HT-29 (cell line): Measurements from ENCODE around the gene NKIRAS2. TPM values are rescaled to one million over a fixed set of nuclear protein-coding genes. Genes with fewer than 3 reads are reported as not detected.
"Not testable (repeated sequence)": the region's sequence is repeated elsewhere in the genome, so short reads cannot be mapped to it uniquely, and the experiment has no call there.

Experiments used
- DNase-seq: peaks from one replicate; pipeline ENCODE4 v3.0.0-alpha.2; 2015; ENCODE audit warnings: low spot score
- total RNA-seq: library from RNA; depleted of rRNA; stranded (reverse); fragments of >200 nt; shearing (Covaris generic); gene quantifications from 2 replicates; pipeline ENCODE4 v1.2.3, GENCODE V29; 2014

NKIRAS2 gene
- total RNA-seq, 1 experiment from 2014 or later: 50.1 TPM

DNA sequence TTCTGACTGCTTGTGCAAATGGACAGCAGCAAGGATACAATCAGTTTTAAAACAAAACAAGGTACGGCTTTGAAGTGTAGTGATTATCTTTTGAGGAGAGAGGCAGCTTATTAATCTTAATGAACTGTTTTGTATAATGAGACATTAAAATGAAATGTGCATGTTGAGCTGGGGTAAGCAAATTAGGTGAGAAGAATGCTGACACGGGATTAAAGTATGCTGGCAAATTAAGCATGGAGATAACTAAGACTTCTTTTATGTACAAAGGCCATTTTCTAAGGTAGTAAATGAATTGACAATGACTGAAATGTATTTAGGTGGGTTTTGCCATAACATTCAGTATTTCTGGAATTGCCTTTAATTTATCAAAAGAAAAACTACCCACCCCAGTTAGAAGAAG is 21.4 kb upstream of the NKIRAS2 start:
- DNase-seq: no peak

DNA sequence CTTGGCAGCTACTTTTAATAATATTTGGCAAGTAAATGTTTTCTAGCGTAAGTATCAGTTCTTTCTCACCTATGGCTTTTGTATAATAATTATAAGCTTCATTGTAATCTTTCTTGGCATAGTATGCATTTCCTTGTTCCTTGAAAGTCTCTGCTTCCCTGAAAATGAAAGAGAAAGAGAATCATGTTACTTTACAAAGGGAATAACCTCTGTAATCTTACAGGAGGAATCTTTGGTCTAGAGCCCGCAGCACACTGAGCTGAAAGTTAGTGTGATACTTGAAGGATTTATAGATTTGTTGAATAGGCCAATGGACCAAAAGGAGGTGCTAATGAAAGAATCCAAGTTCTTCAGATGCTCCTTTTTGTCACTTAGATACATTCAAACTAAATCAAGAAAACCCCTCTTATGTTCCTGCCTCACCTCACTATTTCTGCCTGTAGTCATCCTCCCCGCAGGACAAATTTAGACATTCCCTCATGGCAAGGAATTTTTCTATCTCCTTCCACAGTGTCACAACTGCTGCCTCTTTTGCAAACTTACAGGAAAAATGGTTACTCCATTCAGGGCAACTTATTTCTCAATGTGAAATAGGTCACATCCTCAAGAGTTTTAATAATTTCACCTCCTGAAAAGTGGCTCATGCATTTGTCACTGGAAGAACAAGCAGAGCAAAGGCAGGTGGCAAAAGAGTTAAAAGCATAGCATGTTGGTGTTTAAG is 19.3 kb upstream of the NKIRAS2 start:
- no peak for DNase-seq

DNA sequence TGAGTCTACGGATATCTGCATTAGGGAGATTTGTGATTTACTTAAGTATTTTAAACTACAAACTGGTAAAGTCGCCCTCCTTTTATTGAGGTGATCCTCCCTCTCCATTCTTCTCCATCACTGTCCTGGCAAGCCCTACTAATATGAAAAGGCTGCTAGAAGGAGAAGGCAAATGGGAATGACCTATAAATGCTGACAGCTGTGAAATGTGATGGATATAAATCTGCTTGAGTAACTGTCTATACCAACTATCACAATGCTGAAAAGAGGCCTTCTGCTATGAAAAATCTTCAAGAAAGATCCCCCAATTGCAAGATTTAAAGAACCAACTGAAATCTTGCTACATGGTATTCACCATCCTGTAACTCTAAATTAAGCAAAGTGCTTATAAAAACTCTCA is 18.2 kb upstream of the NKIRAS2 start:
- DNase-seq: no peak

DNA sequence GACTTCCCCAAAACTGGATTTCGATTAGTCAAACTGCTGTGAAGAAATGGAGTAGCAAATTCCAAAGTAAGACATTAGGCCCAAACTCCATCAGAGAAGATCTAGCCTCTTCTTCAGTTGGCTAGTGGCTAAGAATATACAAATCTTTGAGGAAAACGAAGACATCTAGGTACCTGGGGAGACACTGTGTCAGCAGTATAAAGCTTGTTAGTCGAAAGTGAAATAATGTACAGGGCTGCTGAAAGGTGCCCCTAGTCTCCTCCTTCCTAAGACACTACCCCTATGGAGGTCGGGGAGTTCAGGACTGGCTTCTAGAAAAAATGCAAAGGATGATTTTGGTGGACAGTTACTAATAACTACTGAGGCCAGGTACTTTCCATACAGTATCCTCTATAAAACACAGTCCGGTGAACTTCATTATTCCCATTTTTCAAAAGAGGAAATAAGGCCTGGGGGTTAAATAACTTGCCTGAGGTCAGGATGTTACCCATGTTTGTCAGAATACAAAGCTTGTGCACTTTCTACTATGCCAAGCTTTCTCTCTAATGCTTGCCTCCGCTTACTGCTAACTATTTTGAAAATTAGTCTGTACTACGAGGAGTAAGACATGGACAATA is 17.6 kb upstream of the NKIRAS2 start:
- no peak for DNase-seq

DNA sequence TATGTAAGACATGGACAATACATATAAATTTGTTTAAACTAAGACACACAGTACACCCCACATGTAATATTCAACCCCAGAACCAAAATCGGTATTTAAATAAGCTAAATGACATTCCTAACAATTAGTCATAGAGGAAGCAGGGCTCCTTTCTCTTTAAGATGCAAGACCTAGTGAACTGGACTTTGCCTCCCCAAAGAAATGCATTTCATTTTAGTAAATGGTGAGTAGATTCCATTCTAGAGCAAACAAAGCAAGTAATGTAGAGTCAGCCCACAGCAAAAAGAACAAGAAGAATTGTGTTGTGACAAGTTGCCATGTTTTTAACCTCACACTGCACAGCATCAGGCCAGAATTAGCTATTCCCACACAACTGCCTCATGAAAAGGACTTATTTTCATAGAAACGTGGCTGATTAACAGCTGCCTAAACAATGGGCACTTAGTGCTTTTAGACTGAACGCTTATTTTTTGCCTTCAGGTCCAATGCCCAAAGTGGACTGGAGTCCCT is 17.0 kb upstream of the NKIRAS2 start:
- peak; percentile 50 for DNase-seq

DNA sequence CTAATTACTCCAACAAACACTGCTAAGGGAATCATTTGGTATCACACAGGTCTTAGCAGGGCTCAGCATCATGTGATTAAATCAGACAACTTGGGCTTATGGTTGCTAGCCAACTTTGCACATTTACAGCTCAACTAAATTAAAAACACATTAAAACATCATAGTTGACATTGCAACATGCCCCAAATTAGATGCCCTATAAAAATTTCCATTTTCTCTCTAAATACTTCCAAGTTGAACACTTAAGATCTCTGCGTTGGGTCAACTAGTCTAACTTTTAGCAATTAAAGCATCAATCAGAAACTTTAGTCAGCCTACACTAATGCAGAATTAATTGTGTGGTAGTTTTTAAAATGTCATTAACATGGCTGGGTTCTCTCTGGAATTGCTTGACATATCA is 14.7 kb upstream of the NKIRAS2 start:
- DNase-seq: no peak

DNA sequence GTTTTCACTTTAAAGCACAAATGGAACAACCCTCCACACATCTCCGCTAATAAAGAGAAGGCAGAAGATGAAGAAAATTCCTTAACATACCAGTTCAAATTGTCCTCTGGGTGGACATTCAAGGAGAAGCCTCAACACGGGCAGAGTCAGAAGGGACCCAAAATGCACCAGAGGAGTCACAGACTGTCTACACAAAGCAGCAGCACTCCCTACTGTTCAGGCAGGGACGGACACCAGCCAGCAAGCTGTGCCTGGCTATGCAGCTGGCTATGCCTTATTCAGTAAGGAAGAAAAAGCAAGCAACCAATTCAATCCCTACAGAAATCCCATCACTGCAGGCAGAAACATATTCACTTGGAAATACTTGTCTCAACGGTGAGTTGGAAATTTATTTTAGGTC is 10.7 kb upstream of the NKIRAS2 start:
- no peak for DNase-seq

DNA sequence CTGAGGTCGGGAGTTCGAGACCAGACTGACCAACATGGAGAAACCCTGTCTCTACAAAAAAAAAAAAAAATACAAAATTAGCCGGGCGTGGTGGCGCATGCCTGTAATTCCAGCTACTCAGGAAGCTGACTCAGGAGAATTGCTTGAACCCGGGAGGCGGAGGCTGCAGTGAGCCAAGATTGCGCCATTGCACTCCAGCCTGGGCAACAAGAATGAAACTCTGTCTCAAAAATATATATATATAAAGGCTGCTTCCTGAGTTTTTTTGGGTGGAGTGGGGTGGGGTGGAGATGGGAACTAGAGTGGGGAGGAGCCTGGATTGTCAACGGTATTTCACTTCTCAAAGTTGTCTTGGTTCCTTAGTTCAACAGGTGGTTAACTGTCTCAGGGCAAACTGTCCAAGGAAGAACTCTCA is 9.6 kb upstream of the NKIRAS2 start:
- DNase-seq: not testable (repeated sequence)

DNA sequence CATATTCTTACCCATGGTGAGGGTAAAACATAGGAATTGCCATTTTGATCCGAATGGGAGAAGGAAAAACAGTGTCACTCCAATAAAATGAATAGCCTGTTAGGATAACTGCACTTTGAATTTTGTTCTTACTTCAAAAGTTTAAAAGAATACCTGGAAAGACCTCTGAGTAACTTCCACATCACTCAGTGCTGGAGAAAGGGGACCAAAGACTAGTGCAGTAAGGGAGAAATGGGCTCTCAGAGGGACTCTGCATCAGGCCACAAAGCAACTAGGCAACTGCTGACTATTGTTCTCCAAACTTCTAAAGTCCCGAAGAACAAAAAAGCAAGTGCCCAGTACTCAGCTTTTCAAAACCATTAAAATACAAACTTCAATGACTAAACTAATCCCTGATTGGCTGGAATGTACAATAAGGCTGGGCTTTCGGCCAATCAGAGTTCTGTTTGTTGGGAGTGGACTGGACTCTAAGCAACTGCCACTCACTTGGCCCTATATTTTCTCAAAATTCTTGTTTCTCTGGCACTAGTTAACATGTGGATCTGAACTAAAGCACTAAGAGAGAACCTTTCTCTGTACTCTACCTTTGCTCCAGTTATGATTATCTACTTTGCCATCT is 8.9 kb upstream of the NKIRAS2 start:
- peak; percentile 33 for DNase-seq

DNA sequence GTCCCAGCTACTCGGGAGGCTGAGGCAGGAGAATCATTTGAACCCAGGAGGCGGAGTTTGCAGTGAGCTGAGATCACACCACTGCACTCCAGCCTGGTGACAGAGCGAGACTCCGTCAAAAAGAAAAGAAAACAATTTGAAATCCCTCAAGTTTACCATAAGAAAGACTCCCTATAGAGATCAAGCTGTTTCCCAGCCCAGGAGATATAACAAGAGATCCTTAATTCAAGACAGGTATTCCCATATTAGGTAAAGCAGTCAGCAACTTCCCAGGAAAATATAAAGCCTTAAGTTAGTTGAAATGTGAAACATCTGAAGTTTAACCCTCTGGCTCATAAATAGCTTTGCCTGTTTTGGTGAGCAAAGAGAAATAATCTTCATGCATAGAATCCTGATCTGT is 7.5 kb upstream of the NKIRAS2 start:
- DNase-seq: not testable (repeated sequence)

DNA sequence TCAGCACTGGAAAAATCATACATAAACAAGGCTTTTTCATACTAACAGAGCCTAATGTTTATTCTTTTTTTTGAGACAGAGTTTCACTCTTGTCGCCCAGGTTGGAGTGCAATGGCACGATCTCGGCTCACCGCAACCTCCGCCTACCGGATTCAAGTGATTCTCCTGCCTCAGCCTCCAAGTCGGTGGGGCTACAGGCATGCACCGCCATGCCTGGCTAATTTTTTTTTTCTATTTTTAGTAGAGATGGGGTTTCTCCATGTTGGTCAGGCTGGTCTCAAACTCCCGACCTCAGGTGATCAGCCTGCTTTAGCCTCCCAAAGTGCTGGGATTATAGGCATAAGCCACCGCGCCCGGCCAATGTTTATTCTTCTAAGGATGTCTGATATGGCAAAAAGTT is 6.2 kb upstream of the NKIRAS2 start:
- DNase-seq: not testable (repeated sequence)

DNA sequence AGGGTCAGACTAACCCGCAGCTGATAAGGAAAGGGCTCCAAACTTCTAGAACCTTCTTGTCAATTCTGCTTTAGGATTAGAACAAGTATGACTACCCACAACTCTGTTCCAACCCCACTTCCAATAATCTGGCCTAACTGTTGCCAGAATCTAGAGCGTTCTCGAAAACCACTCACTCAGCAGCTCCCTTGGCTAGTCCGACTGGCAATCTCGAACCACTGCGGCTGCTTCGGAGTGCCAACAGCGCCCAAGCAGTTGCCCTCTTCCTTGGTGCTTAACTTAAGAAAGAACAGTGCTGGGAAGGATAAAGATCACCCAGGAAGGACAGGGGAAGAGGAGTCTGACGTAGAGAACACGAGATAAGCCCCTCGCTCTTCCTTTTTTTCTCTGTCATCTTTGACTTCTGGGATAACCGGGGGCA is 3.5 kb upstream of the NKIRAS2 start:
- DNase-seq: peak; percentile 26

DNA sequence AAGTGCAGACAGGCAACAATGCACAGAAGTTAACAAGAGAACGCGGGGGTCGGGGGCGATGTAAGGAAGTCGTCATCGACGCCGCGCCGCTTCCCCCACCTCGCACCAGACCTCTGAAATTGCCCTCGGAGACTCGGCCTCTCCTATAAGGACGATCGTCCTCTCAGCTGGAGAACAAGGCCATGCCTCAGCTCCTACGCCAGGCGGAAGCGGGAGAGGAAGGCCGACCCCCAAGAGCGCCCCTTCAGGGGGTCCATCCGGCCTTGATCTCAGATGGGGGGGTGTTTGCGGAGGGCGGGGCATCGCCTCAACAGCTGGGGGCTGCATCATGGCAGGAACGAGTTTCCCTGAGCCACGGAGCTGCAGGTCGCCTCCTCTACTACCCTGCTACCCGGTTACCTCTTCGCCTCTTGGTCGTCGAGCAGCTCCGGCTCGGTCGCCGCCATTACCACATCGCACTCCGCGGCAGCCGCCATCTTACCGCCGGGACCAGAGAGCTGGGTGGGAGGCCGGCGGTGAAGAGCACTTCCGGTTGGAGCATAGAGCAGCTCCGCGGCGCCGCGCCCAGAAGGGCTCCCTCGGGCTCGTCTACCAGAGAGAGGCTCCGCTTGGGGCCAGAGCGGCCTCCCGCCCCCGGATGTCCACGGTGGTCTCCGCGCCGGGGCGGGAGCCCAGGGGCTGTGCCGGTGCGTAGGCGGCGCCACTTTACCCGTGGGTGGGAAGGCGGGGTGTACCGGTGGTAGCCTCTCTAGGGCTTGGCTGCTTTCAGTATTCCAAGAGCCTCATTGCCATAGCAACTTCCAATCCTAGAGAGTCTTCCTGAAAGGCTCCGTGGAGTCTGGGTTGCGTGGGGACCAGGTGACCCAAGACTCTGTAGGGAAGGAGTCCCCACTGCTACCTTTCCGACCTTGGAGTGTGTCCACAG is 2.7 kb upstream of the NKIRAS2 start, which contains the start of gene DNAJC7:
Gene DNAJC7, minus strand, starts transcription at position 499 of the 925 bp plus-strand sequence. Its CDS starts 23 bp downstream, at position 476.
- DNase-seq: peak; percentile 87

DNA sequence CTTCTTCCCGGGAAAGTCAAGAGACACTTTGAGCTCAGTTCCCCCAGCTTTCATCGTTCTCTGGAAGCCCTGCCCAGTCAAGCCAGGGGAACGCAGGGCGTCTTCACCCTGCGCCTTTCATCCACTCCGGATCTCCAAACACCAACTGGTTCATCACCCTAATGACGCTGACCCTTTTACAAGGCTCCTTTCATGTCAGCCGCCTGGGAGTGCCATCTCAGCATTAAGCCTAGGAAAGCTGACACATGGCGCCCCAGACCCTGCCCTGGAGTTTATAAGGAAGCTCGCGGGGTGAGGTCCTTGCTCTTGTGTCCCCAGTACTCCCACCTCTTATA is 2.1 kb upstream of the NKIRAS2 start:
- no peak for DNase-seq

DNA sequence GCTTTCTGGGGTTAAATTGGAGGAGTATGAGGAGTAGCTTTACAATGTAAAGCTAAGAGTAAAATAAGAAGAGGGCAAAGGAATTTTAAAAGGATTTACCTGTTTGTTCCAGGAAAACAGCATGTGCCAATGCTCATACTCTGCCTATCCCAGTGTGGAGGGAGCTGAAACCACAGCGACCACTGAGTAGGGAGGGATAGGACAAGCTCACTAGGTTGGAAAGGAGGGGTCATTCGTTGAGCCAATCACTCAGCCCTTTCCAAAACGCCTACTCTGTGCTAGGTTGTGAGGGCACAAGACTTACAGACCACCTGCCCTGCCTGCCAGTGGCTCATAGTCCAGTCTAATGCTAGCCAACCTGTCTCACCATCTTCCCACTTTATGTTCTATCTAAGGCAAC is 1.6 kb upstream of the NKIRAS2 start:
- DNase-seq: no peak

DNA sequence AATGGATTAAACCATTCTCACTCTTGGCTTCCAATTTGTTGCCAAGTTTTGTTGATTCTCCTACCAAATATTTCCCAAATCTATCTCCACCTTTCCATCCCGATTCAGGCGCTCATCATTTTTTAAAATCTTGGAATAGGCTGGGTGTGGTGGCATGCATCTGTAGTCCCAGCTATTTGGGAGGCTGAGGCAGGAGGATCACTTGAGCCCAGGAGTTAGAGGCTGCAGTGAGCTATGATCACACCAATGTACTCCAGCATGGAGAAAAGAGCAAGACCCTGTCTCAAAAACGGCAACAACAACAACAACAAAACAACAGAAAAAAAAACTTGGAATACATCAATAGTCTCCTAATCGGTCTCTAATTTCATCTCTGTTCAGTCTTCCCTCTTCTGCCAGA is 902 bp upstream of the NKIRAS2 start:
- DNase-seq: no peak

DNA sequence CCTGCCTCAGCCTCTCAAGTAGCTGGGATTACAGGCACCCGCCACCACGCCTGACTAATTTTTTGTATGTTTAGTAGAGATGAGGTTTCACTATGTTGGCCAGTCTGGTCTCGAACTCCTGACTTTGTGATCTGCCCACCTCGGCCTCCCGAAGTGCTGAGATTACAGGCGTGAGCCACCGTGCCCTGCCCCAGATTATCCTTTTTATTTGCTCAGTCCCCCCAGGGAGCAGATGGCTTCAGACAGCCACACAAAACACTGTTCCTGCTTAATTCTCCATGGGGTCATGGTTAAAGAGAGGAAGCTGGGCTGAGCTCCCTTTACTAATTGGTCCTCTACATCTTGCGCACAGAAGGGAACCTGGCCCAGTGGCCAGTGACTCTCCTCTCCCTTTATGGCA is 955 bp downstream of the NKIRAS2 start:
- DNase-seq: not testable (repeated sequence)

DNA sequence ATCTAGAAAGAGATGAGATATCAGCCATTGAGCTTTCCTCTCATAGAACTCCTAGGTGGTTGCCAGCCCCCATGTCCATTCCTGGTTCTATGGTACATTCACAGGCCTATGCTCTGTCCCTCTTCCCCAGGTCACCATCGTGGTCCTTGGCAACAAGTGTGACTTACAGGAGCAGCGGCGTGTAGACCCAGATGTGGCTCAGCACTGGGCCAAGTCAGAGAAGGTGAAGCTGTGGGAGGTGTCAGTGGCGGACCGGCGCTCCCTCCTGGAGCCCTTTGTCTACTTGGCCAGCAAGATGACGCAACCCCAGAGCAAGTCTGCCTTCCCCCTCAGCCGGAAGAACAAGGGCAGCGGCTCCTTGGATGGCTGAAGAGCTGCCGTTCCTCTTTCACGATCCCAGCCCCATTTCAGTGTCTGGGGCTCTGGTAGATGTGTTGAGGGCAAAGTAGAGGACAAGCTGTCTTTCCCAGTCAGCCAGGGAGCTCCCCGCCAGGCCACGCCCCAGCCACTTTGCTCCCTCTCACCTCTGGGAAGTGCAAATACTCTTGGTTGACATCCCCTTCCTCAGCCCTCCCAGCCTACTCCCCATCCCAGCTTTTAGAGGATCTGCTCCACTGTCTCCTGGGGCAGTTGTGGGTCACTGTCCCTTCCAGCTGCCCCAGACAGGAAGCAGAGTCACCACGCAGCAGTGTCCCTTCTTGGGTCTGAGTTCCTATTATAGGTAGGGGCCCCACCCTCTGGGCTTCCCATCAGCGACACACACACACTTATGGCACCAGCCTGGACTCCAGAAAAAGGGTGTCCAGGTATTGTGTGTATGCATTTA is 3.8 kb downstream of the NKIRAS2 start:
- DNase-seq: no peak

DNA sequence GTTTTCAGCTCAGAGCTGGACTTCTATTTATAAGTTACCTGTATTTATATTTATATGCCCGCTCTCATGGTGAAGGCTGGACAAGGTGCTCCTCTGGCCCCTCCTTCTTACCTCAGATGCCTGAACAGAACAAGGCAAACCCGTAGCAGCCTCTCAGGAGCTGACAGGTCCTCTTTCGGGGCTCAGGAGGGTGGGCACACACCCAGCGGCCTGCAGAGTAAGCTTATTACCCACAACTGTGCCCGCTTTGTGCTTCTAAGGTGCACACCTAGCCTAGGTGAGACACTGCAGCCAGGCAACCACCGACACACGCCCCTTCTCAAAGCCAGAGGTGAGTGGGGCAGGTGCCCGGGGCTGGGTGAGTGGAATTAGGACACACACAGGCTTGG is 5.3 kb downstream of the NKIRAS2 start:
- DNase-seq: no peak

DNA sequence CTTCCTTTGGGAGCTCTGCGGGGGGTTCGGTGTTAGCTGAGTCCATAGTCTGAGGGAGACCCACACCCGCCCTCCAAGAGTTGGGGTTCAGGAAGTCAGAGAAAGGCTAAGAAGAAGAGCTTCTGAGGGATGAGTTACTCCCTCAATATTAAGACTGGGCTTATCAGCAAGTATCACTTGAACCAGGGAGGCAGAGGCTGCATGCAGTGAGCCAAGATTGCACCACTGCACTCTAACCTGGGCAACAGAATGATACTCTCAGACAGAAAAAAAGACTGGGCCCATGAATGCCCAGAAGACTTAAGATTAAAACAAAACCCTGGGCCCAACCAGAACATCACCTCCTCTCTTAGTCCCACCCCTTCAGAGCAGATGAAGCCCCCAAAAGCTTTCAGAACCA is 6.0 kb downstream of the NKIRAS2 start:
- no peak for DNase-seq
